ENCODE data around the gene KCNB1. TPM values are rescaled to one million over a fixed set of nuclear protein-coding genes. Genes with fewer than 3 reads are reported as not detected.

KCNB1 gene
- total and polyA plus RNA-seq, 2 donors (not counting 1 experiment from before 2014, with no cell fraction given), result under 0.01 to 0.07 TPM

- no peaks in the 10 kb centered on the region for H3K27me3 ChIP-seq (ENCODE audit: control insufficient read depth, insufficient read depth, low read length)
- H3K27ac ChIP-seq (ENCODE audit: insufficient read depth, low read length), result no peak overlapping the region
- H2AFZ ChIP-seq (ENCODE audit: low read length), result no peak overlapping the region
- H3K9ac ChIP-seq (ENCODE audit: insufficient read depth, low read length), result no peak overlapping the region
- H3K4me2 ChIP-seq (ENCODE audit: extremely low read depth, insufficient read depth, low read length), result no peak overlapping the region
- H4K20me1 ChIP-seq (ENCODE audit: control insufficient read depth, extremely low read depth, insufficient read depth, low read length), result no peaks in the 10 kb centered on the region
- H3K4me3 ChIP-seq (replicated peaks in 1 of 4; ENCODE audit: control extremely low read depth in 1 of 4, insufficient read depth in 1 of 4, low read depth in 3 of 4, low read length in 4 of 4), result no peak overlapping the region
- no peaks in the 10 kb centered on the region for H3K79me2 ChIP-seq (ENCODE audit: control insufficient read depth, insufficient read depth, low read length)
- no peaks in the 10 kb centered on the region for H3K4me1 ChIP-seq (ENCODE audit: control insufficient read depth, extremely low read depth, insufficient read depth, low read length)
- no peak for DNase-seq (ENCODE audit: low read depth in 2 of 2)
- H3K9me3 ChIP-seq (ENCODE audit: control insufficient read depth, insufficient read depth, low read depth, low read length), result no peaks in the 10 kb centered on the region
- no peak for TF ChIP-seq EZH2 (IDR thresholded peaks at IDR 0.05; ENCODE audit: low read length, missing control alignments)
- TF ChIP-seq, protein P1, sequence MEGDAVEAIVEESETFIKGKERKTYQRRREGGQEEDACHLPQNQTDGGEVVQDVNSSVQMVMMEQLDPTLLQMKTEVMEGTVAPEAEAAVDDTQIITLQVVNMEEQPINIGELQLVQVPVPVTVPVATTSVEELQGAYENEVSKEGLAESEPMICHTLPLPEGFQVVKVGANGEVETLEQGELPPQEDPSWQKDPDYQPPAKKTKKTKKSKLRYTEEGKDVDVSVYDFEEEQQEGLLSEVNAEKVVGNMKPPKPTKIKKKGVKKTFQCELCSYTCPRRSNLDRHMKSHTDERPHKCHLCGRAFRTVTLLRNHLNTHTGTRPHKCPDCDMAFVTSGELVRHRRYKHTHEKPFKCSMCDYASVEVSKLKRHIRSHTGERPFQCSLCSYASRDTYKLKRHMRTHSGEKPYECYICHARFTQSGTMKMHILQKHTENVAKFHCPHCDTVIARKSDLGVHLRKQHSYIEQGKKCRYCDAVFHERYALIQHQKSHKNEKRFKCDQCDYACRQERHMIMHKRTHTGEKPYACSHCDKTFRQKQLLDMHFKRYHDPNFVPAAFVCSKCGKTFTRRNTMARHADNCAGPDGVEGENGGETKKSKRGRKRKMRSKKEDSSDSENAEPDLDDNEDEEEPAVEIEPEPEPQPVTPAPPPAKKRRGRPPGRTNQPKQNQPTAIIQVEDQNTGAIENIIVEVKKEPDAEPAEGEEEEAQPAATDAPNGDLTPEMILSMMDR (conservative IDR thresholded peaks at IDR 0.05 in 1 of 2, IDR thresholded peaks at IDR 0.05 in 1 of 2; ENCODE audit: low read depth in 1 of 2, low read length in 2 of 2), result no peak
- H3K36me3 ChIP-seq (ENCODE audit: control insufficient read depth, insufficient read depth, low read length), result no peaks in the 10 kb centered on the region
Measured at GRCh38 chr20:49337357-49337756, 145.1 kb downstream of the KCNB1 start.

DNA sequence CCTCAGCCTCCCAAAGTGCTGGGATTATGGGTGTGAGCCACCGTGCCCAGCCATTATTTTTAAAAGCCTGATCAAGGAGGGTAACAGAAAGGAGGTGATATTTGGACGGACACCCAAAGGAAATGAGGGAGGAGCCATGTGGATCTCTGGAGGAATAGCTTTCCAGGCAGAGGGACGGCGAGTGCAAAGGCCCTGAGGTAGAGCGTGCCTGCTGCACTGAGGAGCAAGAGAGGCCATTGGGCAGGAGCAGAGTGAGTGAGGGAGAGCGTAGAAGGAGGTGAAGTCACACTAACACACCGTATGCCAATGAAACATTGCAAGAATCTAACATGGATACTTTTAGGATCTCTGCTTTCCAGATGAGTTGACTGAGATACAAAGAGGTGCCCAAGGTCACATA, 145.7 kb downstream of the KCNB1 start:
- TF ChIP-seq EZH2 (IDR thresholded peaks at IDR 0.05; ENCODE audit: low read length, missing control alignments), result no peak
- TF ChIP-seq, protein P1 (conservative IDR thresholded peaks at IDR 0.05 in 1 of 2, IDR thresholded peaks at IDR 0.05 in 1 of 2; ENCODE audit: low read depth in 1 of 2, low read length in 2 of 2), result no peak
- Histone ChIP-seq H3K4me2 (ENCODE audit: extremely low read depth, insufficient read depth, low read length) (no peak overlapping the region), H3K36me3 (ENCODE audit: control insufficient read depth, insufficient read depth, low read length) (no peaks in the 10 kb centered on the region), H3K9ac (ENCODE audit: insufficient read depth, low read length) (no peak overlapping the region), H3K79me2 (ENCODE audit: control insufficient read depth, insufficient read depth, low read length) (no peaks in the 10 kb centered on the region), H3K4me1 (ENCODE audit: control insufficient read depth, extremely low read depth, insufficient read depth, low read length) (no peaks in the 10 kb centered on the region), H3K27ac (ENCODE audit: insufficient read depth, low read length) (no peak overlapping the region), H3K27me3 (ENCODE audit: control insufficient read depth, insufficient read depth, low read length) (no peaks in the 10 kb centered on the region), H2AFZ (ENCODE audit: low read length) (no peak overlapping the region), H3K9me3 (ENCODE audit: control insufficient read depth, insufficient read depth, low read depth, low read length) (no peaks in the 10 kb centered on the region), H3K4me3 (replicated peaks in 1 of 4; ENCODE audit: control extremely low read depth in 1 of 4, insufficient read depth in 1 of 4, low read depth in 3 of 4, low read length in 4 of 4) (no peak overlapping the region), H4K20me1 (ENCODE audit: control insufficient read depth, extremely low read depth, insufficient read depth, low read length) (no peaks in the 10 kb centered on the region)
- DNase-seq (ENCODE audit: low read depth in 2 of 2), result no peak

DNA sequence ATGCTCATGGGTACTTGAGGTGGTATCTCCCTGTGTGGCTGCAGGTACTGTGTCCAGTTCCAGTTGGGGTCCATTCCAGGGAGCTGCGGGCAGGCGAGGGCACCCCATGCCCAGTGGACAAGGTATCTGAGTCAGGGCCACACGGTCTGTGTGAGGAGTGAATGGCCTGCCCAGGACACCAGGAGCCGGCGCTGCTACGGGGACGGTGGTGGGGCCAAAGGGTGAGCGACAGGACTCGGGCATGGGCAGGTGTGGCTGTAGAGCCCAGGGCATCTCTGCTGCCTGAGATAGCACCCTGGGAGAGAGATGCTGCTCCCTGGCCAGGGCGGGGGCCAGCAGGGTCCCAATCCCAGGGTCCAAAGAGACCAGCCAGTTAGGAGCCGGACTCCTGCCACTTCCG, 147.0 kb downstream of the KCNB1 start:
- TF ChIP-seq EZH2 (IDR thresholded peaks at IDR 0.05; ENCODE audit: low read length, missing control alignments), result no peak
- TF ChIP-seq, protein P1 (conservative IDR thresholded peaks at IDR 0.05 in 1 of 2, IDR thresholded peaks at IDR 0.05 in 1 of 2; ENCODE audit: low read depth in 1 of 2, low read length in 2 of 2), result no peak
- DNase-seq (ENCODE audit: low read depth in 2 of 2), result no peak
- H3K79me2 ChIP-seq (ENCODE audit: control insufficient read depth, insufficient read depth, low read length), result no peaks in the 10 kb centered on the region
- no peak overlapping the region for H2AFZ ChIP-seq (ENCODE audit: low read length)
- no peak overlapping the region for H3K4me2 ChIP-seq (ENCODE audit: extremely low read depth, insufficient read depth, low read length)
- no peak overlapping the region for H3K4me3 ChIP-seq (replicated peaks in 1 of 4; ENCODE audit: control extremely low read depth in 1 of 4, insufficient read depth in 1 of 4, low read depth in 3 of 4, low read length in 4 of 4)
- no peaks in the 10 kb centered on the region for H3K9me3 ChIP-seq (ENCODE audit: control insufficient read depth, insufficient read depth, low read depth, low read length)
- H3K27ac ChIP-seq (ENCODE audit: insufficient read depth, low read length), result no peak overlapping the region
- H3K4me1 ChIP-seq (ENCODE audit: control insufficient read depth, extremely low read depth, insufficient read depth, low read length), result no peaks in the 10 kb centered on the region
- H3K9ac ChIP-seq (ENCODE audit: insufficient read depth, low read length), result no peak overlapping the region
- no peaks in the 10 kb centered on the region for H4K20me1 ChIP-seq (ENCODE audit: control insufficient read depth, extremely low read depth, insufficient read depth, low read length)
- no peaks in the 10 kb centered on the region for H3K36me3 ChIP-seq (ENCODE audit: control insufficient read depth, insufficient read depth, low read length)
- H3K27me3 ChIP-seq (ENCODE audit: control insufficient read depth, insufficient read depth, low read length), result no peaks in the 10 kb centered on the region

Data from fibroblast of lung (primary cell).